GM18520 (cell line): ENCODE measurements around the gene MOB3C.
"Not testable (repeated sequence)": the region's sequence is repeated elsewhere in the genome, so short reads cannot be mapped to it uniquely, and the experiment has no call there.

Experiments
- ATAC-seq: cut with Tn5 transposase; IDR thresholded peaks from one replicate; pipeline ENCODE4 v1.9.1; 2021; ENCODE audit not compliant: unreplicated experiment

The MOB3C gene

GRCh38 chr1:46616277-46617107, at the start of gene MOB3C:
Gene MOB3C, minus strand, starts transcription at chr1:46616811. Its CDS starts 3,490 bp downstream, at chr1:46613321.
- peak; percentile 61 for ATAC-seq

- ATAC-seq = no peak
Observed at GRCh38 chr1:46665983-46666382, 49.4 kb upstream of the MOB3C start.

GRCh38 chr1:46662919-46663318, 46.3 kb upstream of the MOB3C start:
- not testable (repeated sequence) for ATAC-seq

GRCh38 chr1:46660116-46660515, 43.5 kb upstream of the MOB3C start:
- ATAC-seq = peak; percentile 81

GRCh38 chr1:46659307-46659870, 42.8 kb upstream of the MOB3C start:
- ATAC-seq = no peak

GRCh38 chr1:46657775-46658174, 41.2 kb upstream of the MOB3C start:
- ATAC-seq = no peak

- no peak for ATAC-seq
Observed at GRCh38 chr1:46656643-46657042, 40.0 kb upstream of the MOB3C start.

GRCh38 chr1:46655848-46656247, 39.2 kb upstream of the MOB3C start:
- no peak for ATAC-seq

GRCh38 chr1:46654698-46655097, 38.1 kb upstream of the MOB3C start:
- not testable (repeated sequence) for ATAC-seq

GRCh38 chr1:46654012-46654411, 37.4 kb upstream of the MOB3C start:
- no peak for ATAC-seq

GRCh38 chr1:46653405-46653958, 36.9 kb upstream of the MOB3C start:
- ATAC-seq = no peak

- ATAC-seq = no peak
Observed at GRCh38 chr1:46652321-46653100, 35.9 kb upstream of the MOB3C start.

GRCh38 chr1:46651152-46651551, 34.5 kb upstream of the MOB3C start:
- ATAC-seq = not testable (repeated sequence)

- ATAC-seq = no peak
Observed at GRCh38 chr1:46650491-46650890, 33.9 kb upstream of the MOB3C start.

GRCh38 chr1:46649764-46650163, 33.2 kb upstream of the MOB3C start:
- ATAC-seq = no peak

GRCh38 chr1:46647611-46648010, 31.0 kb upstream of the MOB3C start:
- ATAC-seq = no peak

- no peak for ATAC-seq
Observed at GRCh38 chr1:46646844-46647243, 30.2 kb upstream of the MOB3C start.

GRCh38 chr1:46646331-46646730, 29.7 kb upstream of the MOB3C start:
- no peak for ATAC-seq

- no peak for ATAC-seq
Observed at GRCh38 chr1:46645815-46646214, 29.2 kb upstream of the MOB3C start.

GRCh38 chr1:46643368-46643775, 26.8 kb upstream of the MOB3C start:
- ATAC-seq = no peak

GRCh38 chr1:46642115-46642680, 25.6 kb upstream of the MOB3C start:
- ATAC-seq = no peak
